SU-DHL-6 (cell line): ENCODE results near the gene XRRA1.

Experiments used
- H2AFZ ChIP-seq: fragments of 200-600 bp; sonication (generic); 2 replicates; pipeline ENCODE4 v1.6.1; 2014; ENCODE audit warnings: low read depth, mild to moderate bottlenecking, moderate library complexity, mixed read lengths, antibody characterized with exemption, low read length; ENCODE audit not compliant: severe bottlenecking
- H3F3A ChIP-seq: fragments of 200-600 bp; shearing (Covaris generic); 2 replicates; pipeline ENCODE4 v1.6.0; 2016; ENCODE audit warnings: antibody characterized with exemption, mild to moderate bottlenecking; ENCODE audit not compliant: insufficient read depth
- H3K27ac ChIP-seq: fragments of 200-600 bp; sonication (generic); 2 replicates; pipeline ENCODE4 v1.5.1; 2016; ENCODE audit warnings: low read depth, mild to moderate bottlenecking, low read length, moderate library complexity, mixed read lengths
- H3K27me3 ChIP-seq: fragments of 200-600 bp; sonication (generic), shearing (Covaris generic); 2 replicates; pipeline ENCODE4 v1.6.0; 2014; ENCODE audit warnings: mild to moderate bottlenecking, low read length
- H3K36me3 ChIP-seq: fragments of 200-600 bp; sonication (generic); 2 replicates; pipeline ENCODE4 v1.6.1; 2014; ENCODE audit warnings: mild to moderate bottlenecking, low read length, mixed read lengths
- H3K4me2 ChIP-seq: fragments of 300-600, 200-600 bp; shearing (Covaris generic), sonication (generic); 2 replicates; pipeline ENCODE4 v1.6.0; 2014; ENCODE audit warnings: low read length, low read depth, mild to moderate bottlenecking; ENCODE audit not compliant: poor library complexity, severe bottlenecking
- H3K4me3 ChIP-seq: fragments of 200-600 bp; sonication (generic); 2 replicates; pipeline ENCODE4 v1.5.1; 2014; ENCODE audit warnings: antibody characterized with exemption, low read length, mild to moderate bottlenecking, mixed read lengths; ENCODE audit not compliant: insufficient read depth, poor library complexity, severe bottlenecking
- H3K79me2 ChIP-seq: fragments of 200-600 bp; sonication (generic); 2 replicates; pipeline ENCODE4 v1.6.1; 2014; ENCODE audit warnings: mild to moderate bottlenecking, low read length, moderate library complexity; ENCODE audit not compliant: insufficient read depth
- H3K9ac ChIP-seq: fragments of 200-600 bp; sonication (generic); 2 replicates; pipeline ENCODE4 v1.7.0; 2014; ENCODE audit warnings: mild to moderate bottlenecking, low read length
- H3K9me2 ChIP-seq: fragments of 200-600 bp; sonication (generic); replicated peaks from 2 replicates; pipeline ENCODE4 v1.6.1; 2014; ENCODE audit warnings: low read length; ENCODE audit not compliant: insufficient read depth
- H3K9me3 ChIP-seq: fragments of 200-600 bp; sonication (generic); 2 replicates; pipeline ENCODE4 v1.6.1; 2014; ENCODE audit warnings: low read length, mixed read lengths; ENCODE audit not compliant: insufficient read depth
- H4K20me1 ChIP-seq: fragments of 200-600 bp; sonication (generic); 2 replicates; pipeline ENCODE4 v1.6.1; 2014; ENCODE audit warnings: low read depth, mild to moderate bottlenecking, antibody characterized with exemption, low read length, moderate library complexity, mixed read lengths
- EZH2phosphoT487 ChIP-seq: fragments of 200-600 bp; sonication (generic), shearing (Covaris generic); conservative IDR thresholded peaks from 2 replicates; pipeline ENCODE4 v1.6.1; 2018; ENCODE audit warnings: mild to moderate bottlenecking, antibody characterized with exemption, low read length, moderate library complexity, mixed read lengths
- TF ChIP-seq, protein P1 (sequence below): fragments of 200-600 bp; sonication (generic); IDR thresholded peaks from one replicate; pipeline ENCODE4 v1.5.1; 2017; ENCODE audit warnings: antibody characterized with exemption, mild to moderate bottlenecking, low read length, moderate library complexity; ENCODE audit not compliant: insufficient read depth, poor library complexity, severe bottlenecking

XRRA1 gene

DNA sequence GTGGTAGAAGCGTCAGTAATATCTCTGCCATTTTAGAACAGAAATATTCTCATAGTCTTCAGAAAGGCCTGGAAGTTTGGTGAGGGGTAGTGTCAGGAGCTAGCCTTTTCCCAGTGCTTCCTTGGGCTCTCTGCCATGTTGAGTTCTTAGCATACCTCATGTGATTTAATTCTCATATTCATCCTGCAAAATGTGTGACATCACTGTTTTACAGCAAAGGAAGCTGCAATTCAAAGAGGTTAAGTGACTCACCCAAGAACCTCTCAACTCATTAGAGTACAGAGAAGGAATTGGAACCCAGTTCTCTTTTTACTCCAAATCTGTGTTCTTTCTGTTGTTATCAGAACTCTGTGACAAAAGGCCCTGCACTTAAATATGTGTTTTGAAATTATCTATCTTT is 128.1 kb downstream of the XRRA1 start:
- Histone ChIP-seq H4K20me1 (no peaks in the 10 kb centered on the region), H3K9ac (no peak overlapping the region), H3K36me3 (peaks cover 10% of the 10 kb centered on the region; the same call in 1 of the 2 replicates), H3K4me2 (no peak overlapping the region), H3K79me2 (no peaks in the 10 kb centered on the region; the same call in 1 of the 2 replicates), H2AFZ (no peak overlapping the region), H3K27me3 (no peaks in the 10 kb centered on the region), H3K27ac (no peak overlapping the region), H3K4me3 (no peak overlapping the region), H3K9me2 (no peaks in the 10 kb centered on the region), H3F3A (no peaks in the 10 kb centered on the region), H3K9me3 (peaks cover 12% of the 10 kb centered on the region; the same call in 1 of the 2 replicates)
- TF ChIP-seq, protein P1, sequence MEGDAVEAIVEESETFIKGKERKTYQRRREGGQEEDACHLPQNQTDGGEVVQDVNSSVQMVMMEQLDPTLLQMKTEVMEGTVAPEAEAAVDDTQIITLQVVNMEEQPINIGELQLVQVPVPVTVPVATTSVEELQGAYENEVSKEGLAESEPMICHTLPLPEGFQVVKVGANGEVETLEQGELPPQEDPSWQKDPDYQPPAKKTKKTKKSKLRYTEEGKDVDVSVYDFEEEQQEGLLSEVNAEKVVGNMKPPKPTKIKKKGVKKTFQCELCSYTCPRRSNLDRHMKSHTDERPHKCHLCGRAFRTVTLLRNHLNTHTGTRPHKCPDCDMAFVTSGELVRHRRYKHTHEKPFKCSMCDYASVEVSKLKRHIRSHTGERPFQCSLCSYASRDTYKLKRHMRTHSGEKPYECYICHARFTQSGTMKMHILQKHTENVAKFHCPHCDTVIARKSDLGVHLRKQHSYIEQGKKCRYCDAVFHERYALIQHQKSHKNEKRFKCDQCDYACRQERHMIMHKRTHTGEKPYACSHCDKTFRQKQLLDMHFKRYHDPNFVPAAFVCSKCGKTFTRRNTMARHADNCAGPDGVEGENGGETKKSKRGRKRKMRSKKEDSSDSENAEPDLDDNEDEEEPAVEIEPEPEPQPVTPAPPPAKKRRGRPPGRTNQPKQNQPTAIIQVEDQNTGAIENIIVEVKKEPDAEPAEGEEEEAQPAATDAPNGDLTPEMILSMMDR = no peak
- TF ChIP-seq EZH2phosphoT487 = no peak

DNA sequence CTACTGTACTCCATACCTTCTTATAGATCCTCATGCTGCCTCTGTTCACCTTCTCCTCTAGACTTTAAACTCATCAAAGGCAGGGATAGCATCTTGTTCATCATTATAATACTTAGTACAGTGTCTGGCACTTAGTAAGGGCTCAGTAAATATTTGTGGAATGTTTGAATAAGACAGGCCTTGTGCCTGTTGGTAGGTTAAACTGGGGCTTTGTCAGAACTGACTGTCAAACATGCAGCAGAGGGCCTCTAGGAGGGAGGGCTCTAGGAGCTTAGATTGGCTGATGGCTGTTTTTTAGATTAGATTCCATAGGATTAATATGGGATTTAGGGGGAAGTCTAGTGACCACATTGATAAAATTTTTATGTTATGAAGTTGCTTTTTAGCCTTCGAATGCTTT is 129.5 kb downstream of the XRRA1 start:
- H3K27ac ChIP-seq = no peak overlapping the region
- no peaks in the 10 kb centered on the region for H3K9me2 ChIP-seq
- no peak overlapping the region for H2AFZ ChIP-seq
- H3K9me3 ChIP-seq = 0 out of 2 replicates have a peak, but pooled peaks cover 2% of the 10 kb centered on the region
- H3K4me2 ChIP-seq = no peak overlapping the region
- no peaks in the 10 kb centered on the region for H3F3A ChIP-seq
- H3K27me3 ChIP-seq = no peaks in the 10 kb centered on the region
- H3K4me3 ChIP-seq = no peak overlapping the region
- no peaks in the 10 kb centered on the region; the same call in 1 of the 2 replicates for H3K79me2 ChIP-seq
- TF ChIP-seq, protein P1 = no peak
- TF ChIP-seq EZH2phosphoT487 = no peak
- no peaks in the 10 kb centered on the region for H4K20me1 ChIP-seq
- peaks cover 4% of the 10 kb centered on the region; the same call in 1 of the 2 replicates for H3K36me3 ChIP-seq
- no peak overlapping the region for H3K9ac ChIP-seq

GRCh38 chr11:74818283-74818946 is 130.5 kb downstream of the XRRA1 start:
- Histone ChIP-seq H3K27me3 (no peaks in the 10 kb centered on the region), H2AFZ (no peak overlapping the region), H3K4me3 (no peak overlapping the region), H3K79me2 (no peaks in the 10 kb centered on the region; the same call in 1 of the 2 replicates), H3K9me2 (no peaks in the 10 kb centered on the region), H4K20me1 (no peaks in the 10 kb centered on the region), H3K4me2 (no peak overlapping the region), H3F3A (no peaks in the 10 kb centered on the region), H3K36me3 (no peaks in the 10 kb centered on the region; the same call in 1 of the 2 replicates), H3K9me3 (no peaks in the 10 kb centered on the region), H3K27ac (no peak overlapping the region), H3K9ac (no peak overlapping the region)
- TF ChIP-seq, protein P1 = no peak
- no peak for TF ChIP-seq EZH2phosphoT487
